ENCODE data around the gene MINDY4. TPM values are rescaled to one million over a fixed set of nuclear protein-coding genes. Genes with fewer than 3 reads are reported as not detected.

The MINDY4 gene
- polyA plus RNA-seq, 3 donors = 0.15 to 0.17 TPM; not detected in 1

- no peaks in the 10 kb centered on the region for H3K9me3 ChIP-seq (replicated peaks in 1 of 2; ENCODE audit: control insufficient read depth in 1 of 2, insufficient read depth in 1 of 2, low read length in 2 of 2)
- no peak overlapping the region for H3K27ac ChIP-seq (ENCODE audit: low read depth in 1 of 2, low read length in 2 of 2)
- H4K20me1 ChIP-seq (ENCODE audit: insufficient read depth, low read length) = no peaks in the 10 kb centered on the region
- H3K36me3 ChIP-seq (replicated peaks in 1 of 2; ENCODE audit: control insufficient read depth in 1 of 2, insufficient read depth in 2 of 2, low read length in 2 of 2) = no peaks in the 10 kb centered on the region
- Mint-ChIP-seq H3K4me1 (peaks cover 2% of the 10 kb centered on the region), H3K27me3 (ENCODE audit: low read depth in 3 of 3) (peaks cover 0 to 3% (median 1%) of the 10 kb centered on the region in 3 donors), H3K4me3 (no peak overlapping the region), H3K27ac (no peak overlapping the region), H3K36me3 (no peaks in the 10 kb centered on the region), H3K9me3 (no peaks in the 10 kb centered on the region)
- 80% methylated on average over 1 of the region's 4 CpGs for WGBS (ENCODE audit: insufficient coverage)
- H3K9ac ChIP-seq (ENCODE audit: insufficient read depth, low read length, poor library complexity, severe bottlenecking) = no peak overlapping the region
- TF ChIP-seq CTCF (IDR thresholded peaks at IDR 0.05) = no peak
- no peaks in the 10 kb centered on the region for H3K79me2 ChIP-seq (ENCODE audit: insufficient read depth, low read length)
- no peak overlapping the region for H2AFZ ChIP-seq (ENCODE audit: insufficient read depth, low read depth, low read length, poor library complexity, severe bottlenecking)
- H3K27me3 ChIP-seq (ENCODE audit: control insufficient read depth in 2 of 2, insufficient read depth in 2 of 2, low read length in 2 of 2) = no peaks in the 10 kb centered on the region
- DNase-seq = no peak
- no peak overlapping the region for H3K4me2 ChIP-seq (replicated peaks; ENCODE audit: extremely low read depth, low read length, poor library complexity, severe bottlenecking)
- no peak overlapping the region for H3K4me3 ChIP-seq (replicated peaks in 1 of 3; ENCODE audit: low read depth in 2 of 3, low read length in 3 of 3)
- intact Hi-C loops (cut with micrococcal nuclease) = no loop called here
- no peaks in the 10 kb centered on the region for H3K4me1 ChIP-seq (ENCODE audit: control insufficient read depth in 1 of 2, insufficient read depth in 2 of 2, low read length in 2 of 2)
These were observed 146.1 kb downstream of the MINDY4 start for GRCh38 chr7:30917216-30917893.

- intact Hi-C loops (cut with micrococcal nuclease) = no loop called here
- DNase-seq = no peak
- no peaks in the 10 kb centered on the region for H3K4me1 ChIP-seq (ENCODE audit: control insufficient read depth in 1 of 2, insufficient read depth in 2 of 2, low read length in 2 of 2)
- no peak for TF ChIP-seq CTCF (IDR thresholded peaks at IDR 0.05)
- no peak overlapping the region for H3K27ac ChIP-seq (ENCODE audit: low read depth in 1 of 2, low read length in 2 of 2)
- Mint-ChIP-seq H3K27ac (no peak overlapping the region), H3K4me1 (peaks cover 2% of the 10 kb centered on the region), H3K4me3 (no peak overlapping the region), H3K9me3 (no peaks in the 10 kb centered on the region), H3K36me3 (no peaks in the 10 kb centered on the region), H3K27me3 (ENCODE audit: low read depth in 3 of 3) (peaks cover 0 to 4% (median 1%) of the 10 kb centered on the region in 3 donors)
- no peaks in the 10 kb centered on the region for H4K20me1 ChIP-seq (ENCODE audit: insufficient read depth, low read length)
- WGBS (ENCODE audit: insufficient coverage) = 90% methylated on average over 2 of the region's 4 CpGs
- no peak overlapping the region for H3K4me3 ChIP-seq (replicated peaks in 1 of 3; ENCODE audit: low read depth in 2 of 3, low read length in 3 of 3)
- H3K9ac ChIP-seq (ENCODE audit: insufficient read depth, low read length, poor library complexity, severe bottlenecking) = no peak overlapping the region
- no peak overlapping the region for H3K4me2 ChIP-seq (replicated peaks; ENCODE audit: extremely low read depth, low read length, poor library complexity, severe bottlenecking)
- no peaks in the 10 kb centered on the region for H3K36me3 ChIP-seq (replicated peaks in 1 of 2; ENCODE audit: control insufficient read depth in 1 of 2, insufficient read depth in 2 of 2, low read length in 2 of 2)
- H3K27me3 ChIP-seq (ENCODE audit: control insufficient read depth in 2 of 2, insufficient read depth in 2 of 2, low read length in 2 of 2) = no peaks in the 10 kb centered on the region
- H3K9me3 ChIP-seq (replicated peaks in 1 of 2; ENCODE audit: control insufficient read depth in 1 of 2, insufficient read depth in 1 of 2, low read length in 2 of 2) = no peaks in the 10 kb centered on the region
- H3K79me2 ChIP-seq (ENCODE audit: insufficient read depth, low read length) = no peaks in the 10 kb centered on the region
- H2AFZ ChIP-seq (ENCODE audit: insufficient read depth, low read depth, low read length, poor library complexity, severe bottlenecking) = no peak overlapping the region
These were observed 147.5 kb downstream of the MINDY4 start for GRCh38 chr7:30918676-30919075.
